Stomach (tissue), 9 donors: ENCODE measurements around the gene CSTF1. TPM values are rescaled to one million over a fixed set of nuclear protein-coding genes. Genes with fewer than 3 reads are reported as not detected.
A peak's percentile ranks its signal among the peaks of the same experiment; 100 is the strongest.

Experiments
- DNase-seq, 2 donors: peaks; one replicate each; pipeline versions ENCODE4 v3.0.0 to v3.0.0-alpha.2; 2013 to 2019
- H3K27ac ChIP-seq, 5 donors: fragments of 200-600 bp in 4 of 5; sonication (generic) in 4 of 5; one replicate each; pipeline ENCODE4 v1.5.1; 2013 to 2019; ENCODE audit warnings: mild to moderate bottlenecking in 1 of 5, moderate library complexity in 1 of 5
- H3K27me3 ChIP-seq, 3 donors: fragments of 200-600 bp; sonication (generic); one replicate each; pipeline ENCODE4 v1.5.1; 2017 to 2019; ENCODE audit warnings: mixed run types in 1 of 3
- H3K36me3 ChIP-seq, 4 donors: fragments of 200-600 bp; sonication (generic); 1 replicate in 3 of 4; 2 replicates in 1 of 4; pipeline ENCODE4 v1.5.1; 2016 to 2019
- H3K4me1 ChIP-seq, 4 donors: fragments of 200-600 bp; sonication (generic); one replicate each; pipeline ENCODE4 v1.5.1; 2016 to 2019
- H3K4me3 ChIP-seq, 4 donors: fragments of 200-600 bp; sonication (generic) in 3 of 4; one replicate each; pipeline ENCODE4 v1.5.1; 2016 to 2019; ENCODE audit warnings: mild to moderate bottlenecking in 1 of 4
- H3K9me3 ChIP-seq, 4 donors: fragments of 200-600 bp; sonication (generic); one replicate each; pipeline ENCODE4 v1.5.1; 2016 to 2019
- CTCF ChIP-seq, 7 experiments: fragments of 450-650 bp in 4 of 7; fragments of 200-600 bp in 3 of 7; sonication (generic) in 3 of 7; IDR thresholded peaks; one replicate each; pipeline ENCODE4 v1.5.1; 2016 to 2019; ENCODE audit warnings: antibody characterized with exemption in 7 of 7, control low read depth in 2 of 7, mild to moderate bottlenecking in 1 of 7
- EP300 ChIP-seq: sonication (generic); formaldehyde crosslinking; IDR thresholded peaks from one replicate; pipeline ENCODE4 v1.6.1; 2017; ENCODE audit warnings: antibody characterized with exemption
- POLR2A ChIP-seq, 4 donors: fragments of 450-650 bp; IDR thresholded peaks; one replicate each; pipeline ENCODE4 v1.6.1; 2016; ENCODE audit warnings: antibody characterized with exemption in 4 of 4, control low read depth in 2 of 4, mild to moderate bottlenecking in 1 of 4, moderate library complexity in 1 of 4
- POLR2AphosphoS5 ChIP-seq, 3 donors: sonication (generic); formaldehyde crosslinking; IDR thresholded peaks; one replicate each; pipeline ENCODE4 v1.6.1; 2016; ENCODE audit warnings: antibody characterized with exemption in 3 of 3
- WGBS, 5 donors: extraction: QIAGEN DNeasy Blood & Tissue Kit in 3 of 5; methylation state at CpG; one replicate each; pipeline versions ENCODE4 v1.1.5 to v1.1.7; 2013 to 2018; 5-methylcytosine and 5-hydroxymethylcytosine counted together
- intact Hi-C: fragments of 100-400 bp; cut with DNase I; formaldehyde crosslinking; loops from one replicate; pipeline ENCODE4 v1.15.1; 2023; ENCODE audit warnings: low total_unique reads
- polyA plus RNA-seq, 3 donors: library from polyadenylated mRNA; stranded (reverse); fragments of 200-250 nt; gene quantifications; one replicate each; pipeline ENCODE4 v1.2.3, GENCODE V29; 2013
- total RNA-seq, 5 donors: library from RNA; depleted of rRNA; stranded (reverse); fragments of >200 nt; gene quantifications; one replicate each; pipeline versions ENCODE4 v1.1.0 to v1.2.3, GENCODE V29; 2014 to 2016
- donor health status: healthy with polysubstance abuse.
- donor health status: Bipolar disorder and iron deficiency.
- donor health status: healthy.

CSTF1 gene
- total and polyA plus RNA-seq, 8 donors: 7.1 to 86.2 (median 17.1) TPM

- Histone ChIP-seq H3K4me3 (peak within 1 kb of the TSS; percentile 91 to 97 (median 96)), H3K36me3 (peaks cover 0 to 8% (median 2%) of the 10 kb centered on the region in 4 donors), H3K27ac (peak within 1 kb of the TSS; percentile 75 to 91 (median 86)), H3K9me3 (no peaks in the 10 kb centered on the region), H3K4me1 (peaks cover 18 to 45% (median 29%) of the 10 kb centered on the region in 4 donors), H3K27me3 (no peaks in the 10 kb centered on the region)
- peak; percentile 88 to 96 for DNase-seq
- TF ChIP-seq POLR2AphosphoS5 (IDR thresholded peaks at IDR 0.05) (peak in 2 of 3 donors; percentile 63 to 79), EP300 (no peak)
- 0 to 6% (median 1%) methylated on average over 6 to 63 of the region's 63 CpGs for WGBS, 5 donors
- intact Hi-C loops: no loop called here
Observed at GRCh38 chr20:56358600-56359211, 33.7 kb upstream of the CSTF1 start, which contains the start of gene FAM210B. Gene FAM210B (plus strand): TSS chr20:56358974. CDS start chr20:56359006, 32 bp downstream.

- WGBS, 5 donors: 7 to 13% (median 9%) methylated on average over 23 to 51 of the region's 51 CpGs
- H3K4me3 ChIP-seq: peak overlapping the region; percentile 91 to 97 (median 96)
- peak overlapping the region; percentile 75 to 91 (median 86) for H3K27ac ChIP-seq
- DNase-seq: peak; percentile 38 to 81
- H3K36me3 ChIP-seq: peaks cover 0 to 12% (median 5%) of the 10 kb centered on the region in 4 donors
- no peaks in the 10 kb centered on the region for H3K9me3 ChIP-seq
- peaks cover 18 to 45% (median 29%) of the 10 kb centered on the region in 4 donors for H3K4me1 ChIP-seq
- no peak for TF ChIP-seq CTCF (IDR thresholded peaks at IDR 0.05)
- TF ChIP-seq POLR2AphosphoS5 (IDR thresholded peaks at IDR 0.05): no peak
- no peak for TF ChIP-seq POLR2A (IDR thresholded peaks at IDR 0.05)
- TF ChIP-seq EP300: no peak
- intact Hi-C loops: no loop called here
- no peaks in the 10 kb centered on the region for H3K27me3 ChIP-seq
Observed at GRCh38 chr20:56359212-56360132, 33.0 kb upstream of the CSTF1 start.

- H3K36me3 ChIP-seq: peaks cover 2 to 20% (median 13%) of the 10 kb centered on the region in 4 donors
- no peaks in the 10 kb centered on the region for H3K9me3 ChIP-seq
- 63 to 76% (median 73%) methylated on average over 12 to 14 of the region's 14 CpGs for WGBS, 5 donors
- intact Hi-C loops: no loop called here
- no peak for TF ChIP-seq EP300
- TF ChIP-seq POLR2AphosphoS5 (IDR thresholded peaks at IDR 0.05): no peak
- TF ChIP-seq POLR2A (IDR thresholded peaks at IDR 0.05): no peak
- TF ChIP-seq CTCF (IDR thresholded peaks at IDR 0.05): no peak
- H3K27ac ChIP-seq: peak overlapping the region; percentile 9 to 91 (median 75)
- H3K27me3 ChIP-seq: no peaks in the 10 kb centered on the region
- DNase-seq: no peak
- peak overlapping the region; percentile 91 to 97 (median 96) for H3K4me3 ChIP-seq
- peaks cover 18 to 45% (median 29%) of the 10 kb centered on the region in 4 donors for H3K4me1 ChIP-seq
Observed at GRCh38 chr20:56360133-56360907, 32.1 kb upstream of the CSTF1 start.

- peaks cover 18 to 45% (median 29%) of the 10 kb centered on the region in 4 donors for H3K4me1 ChIP-seq
- TF ChIP-seq POLR2AphosphoS5 (IDR thresholded peaks at IDR 0.05) (no peak), CTCF (IDR thresholded peaks at IDR 0.05) (no peak), POLR2A (IDR thresholded peaks at IDR 0.05) (no peak), EP300 (no peak)
- H3K36me3 ChIP-seq: peaks cover 7 to 26% (median 18%) of the 10 kb centered on the region in 4 donors
- no peaks in the 10 kb centered on the region for H3K27me3 ChIP-seq
- no peaks in the 10 kb centered on the region for H3K9me3 ChIP-seq
- 87 to 90% (median 89%) methylated on average over 8 of the region's 8 CpGs for WGBS, 5 donors
- DNase-seq: no peak
- intact Hi-C loops: no loop called here
- H3K4me3 ChIP-seq: no peak overlapping the region
- H3K27ac ChIP-seq: peak overlapping the region in 1 of 5 donors; percentile 88
Observed at GRCh38 chr20:56360908-56361205, 31.6 kb upstream of the CSTF1 start.
